ENCODE results near the gene BST2.
A peak's percentile ranks its signal among the peaks of the same experiment; 100 is the strongest.

Gene BST2

GRCh38 chr19:17411801-17412200 is 6.4 kb upstream of the BST2 start:
- Histone ChIP-seq H3K27ac (ENCODE audit: low read depth, low read length) (no peak overlapping the region), H3K4me3 (ENCODE audit: low read length) (no peak overlapping the region), H3K9ac (ENCODE audit: low read length) (no peak overlapping the region), H3K4me1 (ENCODE audit: control insufficient read depth, insufficient read depth, low read length) (peaks cover 3% of the 10 kb centered on the region), H3K36me3 (ENCODE audit: control insufficient read depth, insufficient read depth, low read length) (no peaks in the 10 kb centered on the region), H3K27me3 (ENCODE audit: control insufficient read depth, insufficient read depth, low read length) (no peaks in the 10 kb centered on the region)

GRCh38 chr19:17409990-17410389 is 4.6 kb upstream of the BST2 start:
- no peak overlapping the region for H3K4me3 ChIP-seq (ENCODE audit: low read length)
- H3K27me3 ChIP-seq (ENCODE audit: control insufficient read depth, insufficient read depth, low read length): no peaks in the 10 kb centered on the region
- no peaks in the 10 kb centered on the region for H3K36me3 ChIP-seq (ENCODE audit: control insufficient read depth, insufficient read depth, low read length)
- peaks cover 3% of the 10 kb centered on the region for H3K4me1 ChIP-seq (ENCODE audit: control insufficient read depth, insufficient read depth, low read length)
- H3K27ac ChIP-seq (ENCODE audit: low read depth, low read length): no peak overlapping the region
- H3K9ac ChIP-seq (ENCODE audit: low read length): no peak overlapping the region

GRCh38 chr19:17406887-17407196 is 1.4 kb upstream of the BST2 start:
- H3K27ac ChIP-seq (ENCODE audit: low read depth, low read length): no peak overlapping the region
- H3K4me1 ChIP-seq (ENCODE audit: control insufficient read depth, insufficient read depth, low read length): peaks cover 2% of the 10 kb centered on the region
- H3K9ac ChIP-seq (ENCODE audit: low read length): no peak overlapping the region
- H3K27me3 ChIP-seq (ENCODE audit: control insufficient read depth, insufficient read depth, low read length): no peaks in the 10 kb centered on the region
- no peaks in the 10 kb centered on the region for H3K36me3 ChIP-seq (ENCODE audit: control insufficient read depth, insufficient read depth, low read length)
- peak overlapping the region; percentile 26 for H3K4me3 ChIP-seq (ENCODE audit: low read length)

- Histone ChIP-seq H3K27me3 (ENCODE audit: control insufficient read depth, insufficient read depth, low read length) (no peaks in the 10 kb centered on the region), H3K9ac (ENCODE audit: low read length) (no peak overlapping the region), H3K36me3 (ENCODE audit: control insufficient read depth, insufficient read depth, low read length) (no peaks in the 10 kb centered on the region), H3K27ac (ENCODE audit: low read depth, low read length) (peak overlapping the region; percentile 70), H3K4me3 (ENCODE audit: low read length) (peak overlapping the region; percentile 63), H3K4me1 (ENCODE audit: control insufficient read depth, insufficient read depth, low read length) (peaks cover 2% of the 10 kb centered on the region)
These were observed 836 bp upstream of the BST2 start for GRCh38 chr19:17406046-17406886.

- Histone ChIP-seq H3K36me3 (ENCODE audit: control insufficient read depth, insufficient read depth, low read length) (no peaks in the 10 kb centered on the region), H3K27me3 (ENCODE audit: control insufficient read depth, insufficient read depth, low read length) (no peaks in the 10 kb centered on the region), H3K27ac (ENCODE audit: low read depth, low read length) (peak overlapping the region; percentile 70), H3K4me1 (ENCODE audit: control insufficient read depth, insufficient read depth, low read length) (peaks cover 2% of the 10 kb centered on the region), H3K4me3 (ENCODE audit: low read length) (peak overlapping the region; percentile 69), H3K9ac (ENCODE audit: low read length) (peak overlapping the region; percentile 34)
These were observed 695 bp downstream of the BST2 start for GRCh38 chr19:17404621-17405249.

- Histone ChIP-seq H3K4me3 (ENCODE audit: low read length) (peak overlapping the region; percentile 69), H3K27me3 (ENCODE audit: control insufficient read depth, insufficient read depth, low read length) (no peaks in the 10 kb centered on the region), H3K36me3 (ENCODE audit: control insufficient read depth, insufficient read depth, low read length) (no peaks in the 10 kb centered on the region), H3K9ac (ENCODE audit: low read length) (no peak overlapping the region), H3K4me1 (ENCODE audit: control insufficient read depth, insufficient read depth, low read length) (peaks cover 2% of the 10 kb centered on the region), H3K27ac (ENCODE audit: low read depth, low read length) (peak overlapping the region; percentile 7)
These were observed 1.4 kb downstream of the BST2 start for GRCh38 chr19:17404015-17404414.

- no peak overlapping the region for H3K9ac ChIP-seq (ENCODE audit: low read length)
- peaks cover 2% of the 10 kb centered on the region for H3K4me1 ChIP-seq (ENCODE audit: control insufficient read depth, insufficient read depth, low read length)
- H3K36me3 ChIP-seq (ENCODE audit: control insufficient read depth, insufficient read depth, low read length): no peaks in the 10 kb centered on the region
- peak overlapping the region; percentile 7 for H3K27ac ChIP-seq (ENCODE audit: low read depth, low read length)
- no peaks in the 10 kb centered on the region for H3K27me3 ChIP-seq (ENCODE audit: control insufficient read depth, insufficient read depth, low read length)
- H3K4me3 ChIP-seq (ENCODE audit: low read length): peak overlapping the region; percentile 36
These were observed 2.2 kb downstream of the BST2 start for GRCh38 chr19:17402982-17403855.

- H3K4me3 ChIP-seq (ENCODE audit: low read length): no peak overlapping the region
- H3K36me3 ChIP-seq (ENCODE audit: control insufficient read depth, insufficient read depth, low read length): no peaks in the 10 kb centered on the region
- no peaks in the 10 kb centered on the region for H3K27me3 ChIP-seq (ENCODE audit: control insufficient read depth, insufficient read depth, low read length)
- H3K9ac ChIP-seq (ENCODE audit: low read length): no peak overlapping the region
- peaks cover 2% of the 10 kb centered on the region for H3K4me1 ChIP-seq (ENCODE audit: control insufficient read depth, insufficient read depth, low read length)
- H3K27ac ChIP-seq (ENCODE audit: low read depth, low read length): no peak overlapping the region
These were observed 3.8 kb downstream of the BST2 start for GRCh38 chr19:17401628-17402027.

GRCh38 chr19:17398902-17399527 is 6.4 kb downstream of the BST2 start:
- Histone ChIP-seq H3K27ac (ENCODE audit: low read depth, low read length) (no peak overlapping the region), H3K36me3 (ENCODE audit: control insufficient read depth, insufficient read depth, low read length) (no peaks in the 10 kb centered on the region), H3K27me3 (ENCODE audit: control insufficient read depth, insufficient read depth, low read length) (peaks cover 4% of the 10 kb centered on the region), H3K4me3 (ENCODE audit: low read length) (no peak overlapping the region), H3K9ac (ENCODE audit: low read length) (no peak overlapping the region), H3K4me1 (ENCODE audit: control insufficient read depth, insufficient read depth, low read length) (no peaks in the 10 kb centered on the region)

GRCh38 chr19:17394891-17395415 is 10.5 kb downstream of the BST2 start:
- no peak overlapping the region for H3K4me3 ChIP-seq (ENCODE audit: low read length)
- H3K9ac ChIP-seq (ENCODE audit: low read length): no peak overlapping the region
- H3K4me1 ChIP-seq (ENCODE audit: control insufficient read depth, insufficient read depth, low read length): no peaks in the 10 kb centered on the region
- H3K27me3 ChIP-seq (ENCODE audit: control insufficient read depth, insufficient read depth, low read length): peaks cover 4% of the 10 kb centered on the region
- H3K36me3 ChIP-seq (ENCODE audit: control insufficient read depth, insufficient read depth, low read length): no peaks in the 10 kb centered on the region
- no peak overlapping the region for H3K27ac ChIP-seq (ENCODE audit: low read depth, low read length)

GRCh38 chr19:17393914-17394313 is 11.5 kb downstream of the BST2 start, which contains the start of gene CCDC194:
Gene CCDC194 (minus strand): TSS chr19:17394196. CDS start chr19:17394158, 38 bp downstream.
- H3K27ac ChIP-seq (ENCODE audit: low read depth, low read length): no peak within 1 kb of the TSS
- H3K36me3 ChIP-seq (ENCODE audit: control insufficient read depth, insufficient read depth, low read length): no peaks in the 10 kb centered on the region
- no peaks in the 10 kb centered on the region for H3K4me1 ChIP-seq (ENCODE audit: control insufficient read depth, insufficient read depth, low read length)
- H3K27me3 ChIP-seq (ENCODE audit: control insufficient read depth, insufficient read depth, low read length): peaks cover 4% of the 10 kb centered on the region
- H3K9ac ChIP-seq (ENCODE audit: low read length): no peak within 1 kb of the TSS
- H3K4me3 ChIP-seq (ENCODE audit: low read length): no peak within 1 kb of the TSS

- H3K27me3 ChIP-seq (ENCODE audit: control insufficient read depth, insufficient read depth, low read length): peaks cover 4% of the 10 kb centered on the region
- no peak overlapping the region for H3K4me3 ChIP-seq (ENCODE audit: low read length)
- no peak overlapping the region for H3K27ac ChIP-seq (ENCODE audit: low read depth, low read length)
- no peaks in the 10 kb centered on the region for H3K36me3 ChIP-seq (ENCODE audit: control insufficient read depth, insufficient read depth, low read length)
- H3K9ac ChIP-seq (ENCODE audit: low read length): no peak overlapping the region
- H3K4me1 ChIP-seq (ENCODE audit: control insufficient read depth, insufficient read depth, low read length): no peaks in the 10 kb centered on the region
These were observed 12.4 kb downstream of the BST2 start for GRCh38 chr19:17393002-17393401.
